ENCODE data around the gene ESRRB.

Gene ESRRB

DNA sequence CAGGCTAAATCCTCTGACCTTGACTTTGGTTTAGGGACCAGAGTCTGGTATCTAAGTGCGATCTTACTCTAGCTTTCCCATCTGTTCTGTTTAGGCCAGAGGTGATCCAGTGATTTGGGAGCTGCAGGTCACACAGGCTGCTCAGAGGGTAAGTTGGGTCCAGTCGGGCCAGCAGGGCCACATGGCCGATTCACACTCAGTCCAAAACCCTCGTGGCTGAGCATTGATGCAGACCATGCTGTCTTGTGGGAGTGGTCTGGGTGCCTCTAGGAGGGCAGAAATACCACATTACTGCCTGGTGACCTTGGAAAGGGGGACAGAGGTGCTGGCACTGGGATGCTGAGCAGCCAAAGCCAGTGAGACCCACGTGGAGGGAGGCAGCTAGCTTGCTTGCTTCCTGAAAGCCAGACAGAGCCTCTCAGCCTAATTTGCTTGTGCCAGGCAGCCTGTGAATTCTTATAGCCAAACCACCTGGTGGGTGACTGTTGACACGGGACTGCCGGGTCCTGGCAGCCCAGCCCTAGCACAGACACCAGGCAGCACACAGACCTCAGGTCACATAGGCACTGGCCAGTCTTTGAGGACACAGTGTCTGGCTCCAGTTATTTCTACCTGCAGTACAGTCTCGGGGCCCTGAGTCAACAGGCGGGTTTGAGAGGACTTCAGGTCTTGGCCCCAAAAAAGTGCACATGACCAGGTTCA lies 31.7 kb downstream of the ESRRB start:
- no peak for DNase-seq (ENCODE audit: low read depth)

DNA sequence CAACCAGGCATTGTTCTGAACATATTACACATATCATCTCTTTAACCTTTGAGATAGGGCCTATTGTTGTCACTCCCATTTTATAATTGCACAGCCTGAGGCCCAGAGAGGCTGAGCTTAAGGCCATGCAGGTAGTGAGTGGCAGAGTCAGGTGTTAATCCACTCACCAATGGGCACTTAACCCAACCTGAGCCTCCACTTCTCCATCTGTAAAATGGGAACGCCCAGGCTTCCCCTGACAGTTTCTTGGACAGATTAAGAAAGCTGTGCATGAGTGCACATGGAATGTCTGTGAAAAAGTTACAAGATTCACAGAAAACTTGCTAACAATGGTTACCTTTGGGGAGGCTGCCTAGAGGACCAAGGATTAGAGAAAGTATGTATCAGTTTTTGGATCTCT lies 32.9 kb downstream of the ESRRB start:
- no peak for DNase-seq (ENCODE audit: low read depth)

DNA sequence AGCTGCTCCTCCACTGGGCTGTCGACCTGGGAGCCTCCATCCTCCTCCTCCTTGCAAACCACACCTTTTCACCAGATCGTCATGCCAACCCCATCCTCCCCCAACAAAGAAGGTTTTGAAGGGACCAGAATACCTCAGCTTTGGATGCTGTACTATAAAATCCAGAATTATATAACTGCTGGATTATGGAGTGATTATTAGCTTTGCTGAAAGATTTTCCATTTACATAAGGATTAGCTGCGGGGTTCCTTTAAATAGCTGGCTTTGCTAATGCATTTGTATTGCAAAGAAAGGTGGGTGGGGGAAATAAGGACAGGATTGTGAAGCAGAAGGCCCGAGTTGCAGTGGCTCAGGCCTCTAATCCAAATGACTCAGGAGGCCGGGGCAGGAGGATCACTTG lies 36.6 kb downstream of the ESRRB start:
- DNase-seq (ENCODE audit: low read depth), result no peak

DNA sequence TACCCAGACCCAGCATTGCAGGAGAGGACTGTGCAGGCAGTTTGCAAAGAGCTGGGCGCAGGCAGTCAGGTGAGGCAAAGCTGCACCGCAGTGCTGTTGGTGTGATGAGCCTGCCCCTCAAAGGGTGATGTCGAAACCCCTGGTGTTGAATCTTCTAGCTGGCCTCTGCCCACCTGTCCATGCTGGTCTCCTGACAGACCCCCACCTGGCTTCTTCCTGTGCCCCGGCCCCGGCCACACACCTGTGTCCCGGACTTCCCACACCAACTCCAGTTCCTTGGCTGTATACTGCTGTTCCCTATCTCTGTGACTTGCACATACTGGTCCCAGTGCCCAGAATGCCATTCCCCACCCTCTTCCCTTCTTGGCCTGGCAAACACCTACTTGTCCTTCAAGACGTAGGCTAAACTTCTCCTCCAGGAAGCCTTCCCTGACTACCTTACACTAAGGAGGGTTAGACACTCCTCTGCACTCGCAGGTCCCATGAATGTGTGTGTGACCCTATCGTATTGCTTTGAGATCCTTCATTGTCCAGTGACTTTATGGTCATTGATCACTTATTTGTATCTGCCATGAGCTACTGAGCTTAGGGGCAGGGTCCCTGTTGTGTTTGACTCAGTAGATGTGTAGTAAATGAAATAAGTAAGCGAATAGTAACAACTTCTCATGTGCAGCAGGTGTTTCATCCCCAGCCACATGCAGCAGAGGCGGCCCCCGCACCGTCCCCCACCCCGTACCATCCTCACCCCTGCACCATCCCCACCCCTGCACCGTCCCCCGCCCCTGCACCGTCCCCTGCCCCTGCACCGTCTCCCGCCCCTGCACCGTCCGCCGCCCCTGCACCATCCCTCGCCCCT lies 37.4 kb downstream of the ESRRB start:
- DNase-seq (ENCODE audit: low read depth), result no peak

DNA sequence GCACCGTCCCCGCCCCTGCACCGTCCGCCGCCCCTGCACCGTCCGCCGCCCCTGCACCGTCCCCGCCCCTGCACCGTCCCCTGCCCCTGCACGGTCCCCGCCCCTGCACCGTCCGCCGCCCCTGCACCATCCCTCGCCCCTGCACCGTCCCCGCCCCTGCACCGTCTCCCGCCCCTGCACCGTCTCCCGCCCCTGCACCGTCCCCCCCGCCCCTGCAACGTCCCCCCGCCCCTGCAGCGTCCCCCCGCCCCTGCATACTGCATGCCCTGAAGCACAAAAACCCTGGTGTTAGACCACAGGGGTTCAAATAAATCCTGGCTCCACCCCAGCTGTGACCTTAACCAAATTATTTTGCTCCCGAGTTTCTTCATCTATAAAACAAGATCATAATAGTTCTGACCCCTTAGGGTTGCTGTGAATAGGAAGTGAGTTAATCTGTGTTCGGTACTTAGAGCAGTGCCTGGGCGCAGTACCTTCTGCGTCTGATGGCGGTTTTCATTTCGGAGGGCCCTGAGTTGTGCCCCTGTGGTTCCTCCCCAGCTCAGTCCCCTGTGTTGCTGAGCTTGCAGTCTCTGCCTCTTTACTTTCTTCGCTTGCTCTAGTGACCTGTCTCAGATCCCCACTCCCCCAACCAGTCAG lies 38.1 kb downstream of the ESRRB start:
- no peak for DNase-seq (ENCODE audit: low read depth)

DNA sequence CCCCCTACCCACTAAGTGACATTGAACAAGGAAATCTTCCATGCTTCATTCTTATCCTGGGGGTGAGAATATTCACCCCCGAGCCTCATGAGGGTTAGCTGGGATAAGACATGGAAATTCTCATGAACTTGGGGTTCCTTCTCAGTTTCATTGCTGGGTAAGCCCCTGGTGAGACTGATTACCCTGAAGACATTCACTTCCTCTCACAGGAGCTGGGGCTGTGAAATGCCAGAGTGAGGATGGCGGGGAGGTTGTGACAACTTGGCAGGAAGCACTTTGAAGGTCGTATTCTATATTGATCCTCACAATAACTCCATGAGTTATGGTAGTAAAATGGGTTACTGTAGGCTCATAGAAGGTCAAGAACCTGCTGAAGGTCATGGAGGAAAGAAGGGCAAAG lies 43.5 kb downstream of the ESRRB start:
- no peak for DNase-seq (ENCODE audit: low read depth)

DNA sequence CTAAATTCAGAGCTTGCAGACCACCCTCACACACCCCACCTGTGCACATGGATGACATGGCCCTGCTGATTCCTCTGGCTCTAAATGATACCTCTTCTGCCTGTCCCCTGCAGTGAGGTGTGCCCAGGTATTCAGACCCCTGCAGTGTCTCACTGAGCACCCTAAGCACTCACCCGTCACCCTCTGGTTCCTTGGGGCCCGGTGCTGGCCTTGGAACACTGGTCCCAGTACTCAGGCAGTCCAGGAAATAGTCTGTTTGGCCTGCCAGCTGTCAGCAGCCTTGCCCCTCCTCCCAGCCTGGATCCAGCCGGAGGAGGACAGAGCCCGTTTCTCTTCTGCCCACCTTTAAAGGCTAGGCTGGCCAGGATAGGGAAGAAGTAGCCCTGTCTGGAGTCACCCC lies 44.9 kb downstream of the ESRRB start:
- no peak for DNase-seq (ENCODE audit: low read depth)

DNA sequence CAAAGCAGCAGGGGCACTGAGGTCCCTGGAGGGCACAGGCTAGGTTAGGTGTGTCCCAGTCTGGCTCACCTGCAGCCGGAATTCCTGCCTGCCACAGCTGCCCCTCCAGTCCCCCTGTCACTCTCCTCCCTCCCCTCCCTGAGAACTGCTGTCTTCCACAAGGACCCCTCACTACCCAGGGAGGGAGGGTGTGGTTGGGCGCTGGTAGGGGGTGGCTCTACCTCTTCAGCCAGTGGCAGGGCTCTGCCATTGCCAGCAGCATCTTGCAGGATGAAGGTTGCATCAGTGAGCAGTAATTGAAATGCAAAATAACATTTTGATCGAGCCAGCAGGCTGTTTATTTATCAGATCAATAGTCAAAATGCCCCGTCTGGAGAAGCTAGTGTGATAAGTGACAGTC lies 45.7 kb downstream of the ESRRB start:
- DNase-seq (ENCODE audit: low read depth), result no peak

DNA sequence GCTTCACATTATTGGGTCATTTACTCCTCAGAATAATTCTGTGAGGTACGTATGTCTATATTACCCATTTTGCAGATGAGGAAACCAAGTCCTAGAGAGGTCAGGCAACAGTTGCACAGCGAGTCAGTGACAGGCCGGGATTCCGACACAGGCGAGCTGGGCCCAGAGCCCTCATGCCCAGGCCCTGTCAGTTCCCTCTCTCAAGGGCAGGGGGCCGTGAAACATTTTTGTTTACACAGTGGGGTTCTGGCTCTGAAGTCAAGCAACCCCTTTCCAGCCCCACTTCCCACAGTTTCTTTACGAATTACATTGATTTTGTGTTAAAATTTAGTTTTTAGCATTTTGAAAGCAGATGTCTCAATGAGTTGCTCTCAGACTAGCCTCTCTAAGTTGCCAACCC lies 46.7 kb downstream of the ESRRB start:
- no peak for DNase-seq (ENCODE audit: low read depth)

DNA sequence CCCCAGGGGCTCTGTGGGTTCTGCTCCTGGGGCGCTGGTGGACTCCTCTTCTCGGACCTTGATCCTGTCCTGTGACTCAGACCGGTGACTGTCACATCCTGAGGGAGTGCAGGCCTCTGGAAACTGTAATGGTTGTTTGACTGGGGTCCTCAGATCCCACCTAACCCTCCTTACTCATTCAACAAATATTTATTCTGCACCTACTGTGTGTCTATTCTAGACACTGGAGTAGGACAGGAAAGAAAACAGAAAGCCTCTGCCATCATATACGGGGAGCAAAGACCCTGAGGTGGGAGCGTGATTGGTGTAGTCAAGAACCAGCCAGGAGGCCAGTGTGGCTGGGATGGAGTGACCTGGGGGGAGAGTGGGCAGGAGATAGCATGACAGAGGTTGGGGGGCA lies 47.6 kb downstream of the ESRRB start:
- DNase-seq (ENCODE audit: low read depth), result no peak

DNA sequence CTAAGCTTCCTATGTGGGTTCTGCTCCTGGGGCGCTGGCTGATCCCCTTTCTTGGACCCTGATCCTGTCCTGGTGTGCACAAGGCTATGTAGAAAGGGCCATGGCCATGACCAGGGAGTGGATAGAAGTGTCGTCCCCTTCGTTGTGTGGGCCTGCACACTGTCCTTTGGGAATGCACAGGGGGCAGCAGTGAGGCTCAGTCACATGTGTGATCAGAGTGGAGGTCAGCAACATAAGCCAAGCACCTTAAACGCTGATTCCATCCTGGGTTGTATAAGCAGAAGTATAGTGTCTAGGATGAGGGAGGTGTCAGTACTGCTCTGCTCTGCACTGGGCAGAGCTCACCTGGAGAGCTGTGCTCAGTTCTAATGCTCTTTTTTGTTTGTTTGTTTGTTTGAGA lies 48.4 kb downstream of the ESRRB start:
- no peak for DNase-seq (ENCODE audit: low read depth)

DNA sequence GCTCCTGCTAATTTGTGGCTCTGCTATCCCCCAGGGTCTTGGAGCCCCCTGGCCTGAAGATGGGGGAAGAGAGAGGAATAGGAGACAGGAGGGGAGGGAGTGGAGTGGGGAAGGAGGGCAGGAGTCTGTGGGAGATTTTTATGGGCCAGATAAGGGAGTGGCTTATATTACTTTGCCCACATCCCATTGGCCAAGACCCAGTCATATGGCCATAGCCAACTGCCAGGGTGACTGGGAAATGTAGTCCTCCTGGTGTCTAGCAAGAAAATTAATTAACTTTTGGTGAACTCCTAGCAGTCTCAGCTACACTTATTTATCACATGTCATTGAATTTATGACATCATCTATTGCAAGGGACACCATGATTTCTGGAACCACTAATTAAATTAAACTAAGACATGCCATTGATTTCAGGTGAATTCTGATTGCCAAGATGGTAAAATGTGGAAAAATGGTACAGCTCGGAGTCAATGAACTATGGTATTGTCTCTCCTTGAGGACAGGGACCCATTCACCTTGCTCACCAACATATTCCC lies 50.3 kb downstream of the ESRRB start:
- DNase-seq (ENCODE audit: low read depth), result no peak

DNA sequence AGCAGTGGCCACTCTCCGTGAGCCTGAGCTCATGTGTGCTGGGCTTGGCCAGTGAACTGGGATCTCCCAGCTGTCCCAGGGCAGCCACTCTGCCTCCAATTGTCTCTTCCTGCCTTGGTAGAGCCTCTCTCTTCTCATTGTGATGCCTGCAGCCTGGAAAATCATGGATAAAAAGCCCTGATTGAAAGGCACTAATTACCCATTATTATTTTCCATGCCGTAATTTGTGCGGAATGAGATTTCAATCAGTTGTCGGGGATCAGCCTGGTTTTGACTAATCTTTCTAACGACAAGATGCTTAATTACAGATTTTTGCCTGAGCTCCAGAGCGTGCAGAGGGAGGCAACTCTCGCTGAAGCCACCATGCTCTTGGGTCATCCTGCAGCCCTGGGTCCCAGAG lies 52.7 kb downstream of the ESRRB start:
- DNase-seq (ENCODE audit: low read depth), result no peak

DNA sequence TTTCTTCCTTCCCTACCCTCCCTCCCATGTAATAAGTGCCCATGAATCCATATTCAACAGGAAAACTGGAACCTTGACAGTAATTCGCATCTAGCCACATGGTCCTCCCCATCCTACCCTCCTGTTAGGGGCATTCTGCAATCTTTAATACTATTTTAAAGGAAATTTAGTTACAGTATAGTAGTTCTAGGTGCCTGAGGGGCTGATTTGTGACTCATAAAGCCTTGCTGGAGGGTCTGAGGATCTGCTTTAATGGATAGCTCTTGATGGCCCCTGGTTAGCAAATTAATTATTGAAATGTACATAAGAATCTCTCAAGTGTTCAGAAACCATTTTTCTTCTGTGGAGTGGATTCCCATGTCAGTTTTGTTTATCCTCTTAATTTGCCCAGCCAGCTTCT lies 54.1 kb downstream of the ESRRB start:
- no peak for DNase-seq (ENCODE audit: low read depth)

DNA sequence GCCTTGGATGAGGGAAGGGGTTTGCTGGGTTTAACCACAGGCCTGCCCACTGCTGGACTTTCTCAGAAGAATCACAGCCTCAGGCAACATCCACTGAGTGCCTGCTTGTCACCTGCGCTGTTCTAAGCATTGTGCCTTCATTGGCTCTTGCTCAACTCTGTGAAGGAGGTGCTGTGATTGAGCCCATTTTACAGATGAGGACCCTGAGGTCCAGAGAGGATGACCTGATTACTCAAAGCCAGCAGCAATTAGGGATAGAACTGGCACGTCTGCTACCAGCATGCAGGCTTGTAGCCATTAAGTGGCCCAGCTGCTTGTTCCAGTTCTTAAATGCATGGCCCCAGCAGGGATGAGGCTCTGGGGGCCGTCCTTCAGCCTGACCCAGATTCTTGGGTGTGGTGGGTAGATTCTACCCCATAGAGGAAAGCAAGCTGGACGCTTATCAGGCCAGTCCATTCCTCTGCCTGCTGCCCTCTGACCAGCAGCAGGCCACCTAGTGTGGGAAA lies 54.6 kb downstream of the ESRRB start:
- no peak for DNase-seq (ENCODE audit: low read depth)

DNA sequence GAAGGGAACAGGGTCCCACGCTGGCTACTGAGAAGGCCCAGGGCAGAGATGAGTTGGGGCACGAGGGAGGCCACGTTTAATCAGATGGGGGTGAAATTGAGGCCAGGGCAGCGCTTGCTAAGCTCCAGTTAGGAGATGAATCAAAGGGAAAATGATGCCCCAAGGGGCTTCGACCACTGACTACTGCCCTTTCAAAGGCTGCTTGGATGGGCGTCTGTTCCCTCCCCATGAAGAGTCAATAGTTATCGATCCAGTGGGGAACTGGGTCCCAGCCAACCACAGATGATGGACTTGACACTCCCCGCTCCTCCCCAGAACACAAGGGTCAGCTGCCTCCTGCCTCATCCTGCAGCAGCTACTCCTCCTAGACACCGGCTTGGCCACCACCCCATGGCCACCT lies 55.6 kb downstream of the ESRRB start:
- DNase-seq (ENCODE audit: low read depth), result no peak

DNA sequence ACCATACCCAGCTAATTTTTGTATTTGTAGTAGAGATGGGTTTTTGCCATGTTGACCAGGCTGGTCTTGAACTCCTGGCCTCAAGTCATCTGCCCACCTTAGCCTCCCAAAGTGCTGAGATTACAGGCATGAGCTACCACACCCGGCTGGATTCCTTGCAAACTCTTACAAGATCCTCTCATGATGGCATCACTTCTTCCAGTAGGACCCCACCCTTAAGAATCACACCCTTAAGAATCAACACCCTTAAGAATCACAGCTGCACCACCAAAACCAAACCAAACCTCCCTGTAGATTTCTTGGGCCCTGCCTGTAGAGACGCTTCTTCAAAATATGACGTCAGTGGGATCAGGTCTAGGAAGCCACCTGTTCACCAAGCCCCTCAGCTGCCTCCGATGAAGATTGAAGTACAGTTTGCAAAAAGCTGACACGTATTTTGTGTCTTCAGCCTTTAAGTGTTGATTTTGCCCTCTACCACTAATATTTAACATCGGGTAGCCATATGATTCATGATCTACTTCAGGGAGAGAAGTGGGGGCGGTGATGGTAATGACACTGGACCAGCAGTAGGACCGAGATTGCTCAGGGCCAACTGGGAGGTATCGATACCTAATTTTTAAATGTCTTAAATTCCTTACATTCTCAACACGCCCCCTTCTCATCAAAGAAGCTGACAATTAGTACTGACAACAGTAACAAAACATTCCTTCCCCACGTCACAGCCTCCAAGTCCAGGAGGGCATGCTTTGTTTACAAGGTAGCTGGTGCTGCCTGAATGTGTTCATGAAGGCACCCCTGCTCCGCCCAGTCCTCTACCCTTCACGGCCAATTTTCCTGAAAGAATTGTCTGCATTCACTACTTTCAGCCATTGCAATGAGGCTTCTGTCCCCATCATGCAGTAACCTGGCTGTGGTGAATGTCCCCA lies 57.2 kb downstream of the ESRRB start:
- DNase-seq (ENCODE audit: low read depth), result no peak

DNA sequence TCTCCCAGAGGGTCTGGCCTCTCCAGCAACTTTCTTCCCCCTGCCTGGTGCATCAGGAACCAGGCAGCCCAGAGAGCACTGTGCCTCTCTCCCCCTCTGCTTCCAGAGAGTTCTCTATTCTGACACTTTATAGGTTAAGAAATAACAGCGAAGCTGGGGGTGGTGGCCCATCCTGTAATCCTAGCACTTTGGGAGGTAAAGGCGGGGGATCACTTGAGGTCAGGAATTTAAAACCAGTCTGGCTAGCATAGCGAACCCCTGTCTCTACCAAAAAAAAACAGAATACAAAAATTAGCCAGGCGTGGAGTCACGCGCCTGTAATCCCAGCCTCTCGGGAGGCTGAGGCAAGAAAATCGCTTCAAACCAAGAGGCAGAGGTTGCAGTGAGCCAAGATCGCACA lies 58.3 kb downstream of the ESRRB start:
- no peak for DNase-seq (ENCODE audit: low read depth)

DNA sequence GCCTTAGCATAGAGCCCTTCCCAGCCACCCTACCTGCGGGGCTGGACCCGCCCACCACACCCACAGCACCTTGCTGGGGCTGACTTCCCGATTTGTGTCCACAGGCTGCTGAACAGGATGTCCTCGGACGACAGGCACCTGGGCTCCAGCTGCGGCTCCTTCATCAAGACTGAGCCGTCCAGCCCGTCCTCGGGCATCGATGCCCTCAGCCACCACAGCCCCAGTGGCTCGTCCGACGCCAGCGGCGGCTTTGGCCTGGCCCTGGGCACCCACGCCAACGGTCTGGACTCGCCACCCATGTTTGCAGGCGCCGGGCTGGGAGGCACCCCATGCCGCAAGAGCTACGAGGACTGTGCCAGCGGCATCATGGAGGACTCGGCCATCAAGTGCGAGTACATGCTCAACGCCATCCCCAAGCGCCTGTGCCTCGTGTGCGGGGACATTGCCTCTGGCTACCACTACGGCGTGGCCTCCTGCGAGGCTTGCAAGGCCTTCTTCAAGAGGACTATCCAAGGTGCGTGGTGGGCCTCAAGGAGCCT lies 63.4 kb downstream of the ESRRB start:
- no peak for DNase-seq (ENCODE audit: low read depth)

DNA sequence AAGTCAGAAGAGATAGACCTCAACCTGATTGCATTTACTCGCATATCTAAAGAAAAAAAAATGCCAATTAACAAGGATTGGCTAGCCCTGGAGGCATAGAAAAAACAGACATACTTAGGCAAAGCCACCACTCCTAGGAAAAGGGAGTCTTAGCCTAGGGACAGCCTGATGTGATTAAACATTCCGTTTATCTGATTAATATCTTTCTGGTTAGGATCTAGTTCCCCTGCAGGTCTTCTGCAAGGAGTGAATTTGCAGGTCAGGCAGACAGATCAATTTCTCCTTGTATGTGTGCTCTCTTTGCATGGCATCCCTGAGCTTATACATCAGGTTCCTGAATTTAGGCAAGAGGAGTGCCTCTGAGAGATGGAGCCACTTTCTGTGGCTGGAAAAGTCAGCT lies 70.5 kb downstream of the ESRRB start:
- no peak for DNase-seq (ENCODE audit: low read depth)

DNA sequence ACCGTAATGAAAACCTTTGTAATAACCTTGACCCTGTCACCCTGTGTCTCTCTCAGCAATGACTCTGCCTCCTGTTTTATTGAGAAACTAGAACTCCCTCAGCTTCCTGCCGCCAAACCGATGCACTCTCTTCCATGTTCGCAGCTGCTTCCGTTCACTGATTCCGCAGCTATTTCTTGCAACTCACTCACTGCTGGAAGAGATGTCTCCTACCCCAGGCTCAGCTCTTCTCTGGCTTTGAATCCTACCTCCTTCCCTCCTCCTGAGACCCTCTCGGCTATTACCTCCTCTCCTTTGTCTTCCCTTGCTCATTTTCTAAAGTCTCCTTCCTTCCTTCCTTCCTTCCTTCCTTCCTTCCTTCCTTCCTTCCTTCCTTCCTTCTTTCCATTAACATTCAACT lies 71.0 kb downstream of the ESRRB start:
- no peak for DNase-seq (ENCODE audit: low read depth)
